Smooth muscle cell (in vitro differentiated cells): ENCODE results near the gene CELF2. TPM values are rescaled to one million over a fixed set of nuclear protein-coding genes. Genes with fewer than 3 reads are reported as not detected.
"Not testable (repeated sequence)": the region's sequence is repeated elsewhere in the genome, so short reads cannot be mapped to it uniquely, and the experiment has no call there.

Source experiments
- DNase-seq: peaks from one replicate; lab custom pipeline; 2025; ENCODE audit not compliant: unreplicated experiment; lab: John Stamatoyannopoulos, UW
- H2AFZ ChIP-seq: fragments of 200-600 bp; sonication (generic); 2 replicates; pipeline ENCODE4 v1.6.0; 2016; ENCODE audit warnings: antibody characterized with exemption, low read depth, mild to moderate bottlenecking
- H3F3A ChIP-seq: fragments of 200-600 bp; sonication (generic); 2 replicates; pipeline ENCODE4 v1.6.0; 2017; ENCODE audit warnings: antibody characterized with exemption, low read depth
- H3K27ac ChIP-seq: fragments of 200-600 bp; sonication (generic); 2 replicates; pipeline ENCODE4 v1.5.1; 2016; ENCODE audit warnings: low read depth, mild to moderate bottlenecking
- H3K27me3 ChIP-seq: fragments of 200-600 bp; sonication (generic); 2 replicates; pipeline ENCODE4 v1.6.1; 2016; ENCODE audit warnings: low read depth, mild to moderate bottlenecking
- H3K36me3 ChIP-seq: fragments of 200-600 bp; sonication (generic); 2 replicates; pipeline ENCODE4 v1.5.1; 2016; ENCODE audit warnings: low read depth
- H3K4me1 ChIP-seq: fragments of 200-600 bp; sonication (generic); 2 replicates; pipeline ENCODE4 v1.5.1; 2016; ENCODE audit warnings: low read depth
- H3K4me2 ChIP-seq: fragments of 200-600 bp; sonication (generic); 2 replicates; pipeline ENCODE4 v1.6.0; 2016; ENCODE audit warnings: mild to moderate bottlenecking
- H3K4me3 ChIP-seq: fragments of 200-600 bp; sonication (generic); 2 replicates; pipeline ENCODE4 v1.5.1; 2016; ENCODE audit warnings: mild to moderate bottlenecking
- H3K79me2 ChIP-seq: fragments of 200-600 bp; sonication (generic); 2 replicates; pipeline ENCODE4 v1.6.0; 2016; ENCODE audit warnings: low read depth, mild to moderate bottlenecking
- H3K9ac ChIP-seq: fragments of 200-600 bp; sonication (generic); 2 replicates; pipeline ENCODE4 v1.6.0; 2016; ENCODE audit warnings: low read depth
- H3K9me3 ChIP-seq: fragments of 200-600 bp; sonication (generic); replicated peaks from 2 replicates; pipeline ENCODE4 v1.5.1; 2016; ENCODE audit warnings: low read depth
- H4K20me1 ChIP-seq: fragments of 200-600 bp; sonication (generic); 2 replicates; pipeline ENCODE4 v1.6.0; 2016; ENCODE audit warnings: low read depth
- CTCF ChIP-seq: fragments of 200-600 bp; sonication (generic); IDR thresholded peaks from 2 replicates; pipeline ENCODE4 v1.5.1; 2017; ENCODE audit warnings: borderline replicate concordance, mild to moderate bottlenecking, antibody characterized with exemption; ENCODE audit not compliant: insufficient read depth, poor library complexity, severe bottlenecking
- WGBS: methylation state at CpG from one replicate; pipeline ENCODE4 v1.1.7; 2016; ENCODE audit warnings: low lambda C conversion rate; 5-methylcytosine and 5-hydroxymethylcytosine counted together
- polyA plus RNA-seq: library from polyadenylated mRNA; unstranded; fragments of >200 nt; fragmentation: Nextera tagmentation; extraction: Ambion mirVana; gene quantifications from 2 replicates; pipeline ENCODE4 v1.2.1, GENCODE V29; 2016
- total RNA-seq: library from RNA; depleted of rRNA; stranded (reverse); fragments of >200 nt; gene quantifications from 2 replicates; pipeline ENCODE4 v1.2.3, GENCODE V29; 2014

CELF2 gene
- total and polyA plus RNA-seq, 2 experiments from 2014 or later, result 3.0 to 4.7 TPM

DNA sequence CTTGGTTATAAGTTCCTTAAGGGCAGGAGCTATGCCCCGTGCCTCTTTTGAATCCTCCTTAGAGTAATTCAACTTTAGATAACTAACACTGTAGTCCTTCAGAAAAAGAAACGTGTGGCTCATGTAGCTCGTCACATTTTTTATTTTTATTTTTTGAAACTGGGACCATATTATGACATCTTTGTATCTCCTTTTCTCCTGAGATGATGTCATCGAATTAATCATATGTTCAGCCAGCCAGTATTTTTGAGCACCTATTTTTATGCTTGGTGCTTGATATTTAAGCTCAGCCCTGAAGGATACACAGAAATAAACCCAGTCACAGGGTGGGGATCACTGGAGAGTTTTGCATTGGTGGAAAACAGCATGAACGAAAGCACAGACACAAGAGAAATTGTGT, 22.6 kb upstream of the CELF2 start:
- WGBS, result 88% methylated on average over 5 of the region's 5 CpGs
- Histone ChIP-seq H3K36me3 (no peaks in the 10 kb centered on the region), H3K4me3 (no peak overlapping the region), H4K20me1 (no peaks in the 10 kb centered on the region), H2AFZ (no peak overlapping the region), H3K9ac (no peak overlapping the region), H3F3A (no peaks in the 10 kb centered on the region), H3K27me3 (peaks cover 4% of the 10 kb centered on the region), H3K27ac (no peak overlapping the region), H3K4me2 (no peak overlapping the region), H3K4me1 (no peaks in the 10 kb centered on the region), H3K79me2 (no peaks in the 10 kb centered on the region), H3K9me3 (no peaks in the 10 kb centered on the region)
- no peak for DNase-seq
- TF ChIP-seq CTCF, result no peak

DNA sequence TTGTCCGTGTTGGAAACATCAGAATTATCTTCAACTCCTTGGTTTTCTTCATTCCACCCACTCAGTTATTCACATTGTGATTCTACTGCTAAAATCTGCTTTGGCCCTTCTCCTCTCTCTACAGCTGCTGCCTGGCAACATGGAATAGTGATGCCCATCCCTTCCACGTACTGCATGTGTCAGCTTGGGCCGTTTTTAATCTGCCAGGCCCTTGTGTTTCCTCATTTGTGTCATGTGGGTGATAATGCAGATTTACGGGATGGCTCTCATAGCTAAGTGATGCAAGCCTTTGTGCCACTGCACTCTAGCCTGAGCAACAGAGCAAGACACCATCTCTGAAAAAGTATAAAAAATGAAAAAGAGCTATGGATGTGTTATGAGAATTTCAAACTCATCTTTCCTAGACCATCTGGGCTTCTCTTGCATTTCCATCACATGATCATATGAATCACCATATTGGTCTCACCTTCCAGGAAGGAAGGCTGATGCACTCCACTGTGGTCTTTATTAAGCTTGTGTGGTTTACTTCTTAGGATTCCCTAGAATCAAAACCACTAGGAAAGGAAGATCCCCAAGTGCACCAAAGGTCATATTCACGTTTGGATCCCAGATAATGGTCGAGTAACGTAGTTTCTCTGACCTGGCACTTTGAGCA, 20.6 kb upstream of the CELF2 start:
- Histone ChIP-seq H3F3A (no peaks in the 10 kb centered on the region), H3K4me1 (no peaks in the 10 kb centered on the region), H3K27me3 (no peaks in the 10 kb centered on the region), H2AFZ (no peak overlapping the region), H3K4me2 (no peak overlapping the region), H3K79me2 (no peaks in the 10 kb centered on the region), H3K9me3 (no peaks in the 10 kb centered on the region), H3K36me3 (no peaks in the 10 kb centered on the region), H4K20me1 (no peaks in the 10 kb centered on the region), H3K4me3 (no peak overlapping the region), H3K27ac (no peak overlapping the region), H3K9ac (no peak overlapping the region)
- WGBS, result 61% methylated on average over 7 of the region's 7 CpGs
- no peak for TF ChIP-seq CTCF
- DNase-seq, result no peak

GRCh38 chr10:10999501-10999900, 18.2 kb upstream of the CELF2 start:
- not testable (repeated sequence) for H3K79me2 ChIP-seq, H2AFZ ChIP-seq, H3K9ac ChIP-seq, H3K36me3 ChIP-seq, H3K9me3 ChIP-seq, H3K27ac ChIP-seq, H3K27me3 ChIP-seq, H3F3A ChIP-seq, H3K4me2 ChIP-seq, DNase-seq, H3K4me3 ChIP-seq, H3K4me1 ChIP-seq, H4K20me1 ChIP-seq
- 97% methylated on average over 4 of the region's 4 CpGs for WGBS

GRCh38 chr10:11002485-11002884, 15.2 kb upstream of the CELF2 start:
- peaks cover 9% of the 10 kb centered on the region for H3K4me1 ChIP-seq
- no peak overlapping the region for H2AFZ ChIP-seq
- no peaks in the 10 kb centered on the region for H3F3A ChIP-seq
- no peak overlapping the region for H3K4me3 ChIP-seq
- H3K9ac ChIP-seq, result no peak overlapping the region
- H3K36me3 ChIP-seq, result no peaks in the 10 kb centered on the region
- H3K27me3 ChIP-seq, result peaks cover 24% of the 10 kb centered on the region
- H3K27ac ChIP-seq, result no peak overlapping the region
- no peaks in the 10 kb centered on the region for H4K20me1 ChIP-seq
- DNase-seq, result no peak
- H3K79me2 ChIP-seq, result no peaks in the 10 kb centered on the region
- WGBS, result 85% methylated on average over 5 of the region's 5 CpGs
- H3K4me2 ChIP-seq, result no peak overlapping the region
- H3K9me3 ChIP-seq, result no peaks in the 10 kb centered on the region
- no peak for TF ChIP-seq CTCF
